SU-DHL-6 (cell line): ENCODE data around the gene TBC1D21.

Source experiments
- H2AFZ ChIP-seq: fragments of 200-600 bp; sonication (generic); 2 replicates; pipeline ENCODE4 v1.6.1; 2014; ENCODE audit warnings: low read depth, mild to moderate bottlenecking, moderate library complexity, mixed read lengths, antibody characterized with exemption, low read length; ENCODE audit not compliant: severe bottlenecking
- H3F3A ChIP-seq: fragments of 200-600 bp; shearing (Covaris generic); 2 replicates; pipeline ENCODE4 v1.6.0; 2016; ENCODE audit warnings: antibody characterized with exemption, mild to moderate bottlenecking; ENCODE audit not compliant: insufficient read depth
- H3K27ac ChIP-seq: fragments of 200-600 bp; sonication (generic); 2 replicates; pipeline ENCODE4 v1.5.1; 2016; ENCODE audit warnings: low read depth, mild to moderate bottlenecking, low read length, moderate library complexity, mixed read lengths
- H3K27me3 ChIP-seq: fragments of 200-600 bp; sonication (generic), shearing (Covaris generic); 2 replicates; pipeline ENCODE4 v1.6.0; 2014; ENCODE audit warnings: mild to moderate bottlenecking, low read length
- H3K36me3 ChIP-seq: fragments of 200-600 bp; sonication (generic); 2 replicates; pipeline ENCODE4 v1.6.1; 2014; ENCODE audit warnings: mild to moderate bottlenecking, low read length, mixed read lengths
- H3K4me2 ChIP-seq: fragments of 300-600, 200-600 bp; shearing (Covaris generic), sonication (generic); 2 replicates; pipeline ENCODE4 v1.6.0; 2014; ENCODE audit warnings: low read length, low read depth, mild to moderate bottlenecking; ENCODE audit not compliant: poor library complexity, severe bottlenecking
- H3K4me3 ChIP-seq: fragments of 200-600 bp; sonication (generic); 2 replicates; pipeline ENCODE4 v1.5.1; 2014; ENCODE audit warnings: antibody characterized with exemption, low read length, mild to moderate bottlenecking, mixed read lengths; ENCODE audit not compliant: insufficient read depth, poor library complexity, severe bottlenecking
- H3K79me2 ChIP-seq: fragments of 200-600 bp; sonication (generic); 2 replicates; pipeline ENCODE4 v1.6.1; 2014; ENCODE audit warnings: mild to moderate bottlenecking, low read length, moderate library complexity; ENCODE audit not compliant: insufficient read depth
- H3K9ac ChIP-seq: fragments of 200-600 bp; sonication (generic); 2 replicates; pipeline ENCODE4 v1.7.0; 2014; ENCODE audit warnings: mild to moderate bottlenecking, low read length
- H3K9me2 ChIP-seq: fragments of 200-600 bp; sonication (generic); replicated peaks from 2 replicates; pipeline ENCODE4 v1.6.1; 2014; ENCODE audit warnings: low read length; ENCODE audit not compliant: insufficient read depth
- H3K9me3 ChIP-seq: fragments of 200-600 bp; sonication (generic); 2 replicates; pipeline ENCODE4 v1.6.1; 2014; ENCODE audit warnings: low read length, mixed read lengths; ENCODE audit not compliant: insufficient read depth
- H4K20me1 ChIP-seq: fragments of 200-600 bp; sonication (generic); 2 replicates; pipeline ENCODE4 v1.6.1; 2014; ENCODE audit warnings: low read depth, mild to moderate bottlenecking, antibody characterized with exemption, low read length, moderate library complexity, mixed read lengths
- CTCF ChIP-seq: fragments of 200-600 bp; sonication (generic); IDR thresholded peaks from one replicate; pipeline ENCODE4 v1.5.1; 2017; ENCODE audit warnings: antibody characterized with exemption, mild to moderate bottlenecking, low read length, moderate library complexity; ENCODE audit not compliant: insufficient read depth, poor library complexity, severe bottlenecking
- EZH2phosphoT487 ChIP-seq: fragments of 200-600 bp; sonication (generic), shearing (Covaris generic); conservative IDR thresholded peaks from 2 replicates; pipeline ENCODE4 v1.6.1; 2018; ENCODE audit warnings: mild to moderate bottlenecking, antibody characterized with exemption, low read length, moderate library complexity, mixed read lengths

Gene TBC1D21

DNA sequence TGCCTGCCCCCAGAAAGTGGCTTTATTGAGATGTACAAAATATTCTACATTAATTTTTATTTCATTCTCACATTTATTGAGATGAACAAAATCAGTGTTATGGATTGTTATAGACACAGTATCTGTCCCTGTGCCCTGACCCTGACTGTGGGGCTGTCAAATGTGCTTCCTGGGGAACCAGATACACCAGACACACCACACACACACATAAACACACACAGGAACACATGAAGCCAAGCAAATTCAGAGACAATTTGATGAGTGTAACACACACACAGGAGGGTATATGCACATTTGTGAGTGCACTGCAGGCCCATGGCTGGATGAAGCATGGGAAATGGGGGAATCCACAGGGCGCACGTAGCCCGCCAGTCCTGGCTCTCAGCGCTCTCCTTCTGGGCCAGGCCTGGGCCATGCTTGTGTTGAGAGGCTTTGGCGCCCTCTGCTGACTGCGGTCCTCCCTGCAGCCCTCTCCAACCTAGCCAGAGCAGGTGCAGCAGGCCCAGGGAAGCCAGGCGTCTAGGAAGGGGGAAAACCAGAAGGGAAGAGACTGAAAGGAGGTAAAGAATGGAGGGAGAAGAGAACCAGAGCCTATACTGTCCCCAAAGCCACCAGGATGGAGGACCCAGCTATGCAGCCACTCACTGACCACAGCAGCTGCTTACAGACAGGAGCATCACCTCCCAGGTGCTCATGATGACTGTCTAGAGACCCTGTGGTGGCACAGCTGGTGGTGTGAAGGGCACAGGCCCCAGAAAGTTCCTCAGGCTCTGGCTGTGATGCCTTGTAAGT lies 34.9 kb downstream of the TBC1D21 start:
- Histone ChIP-seq H3K4me3 (no peak overlapping the region), H3K36me3 (no peaks in the 10 kb centered on the region), H3K9ac (no peak overlapping the region), H4K20me1 (no peaks in the 10 kb centered on the region), H3K4me2 (no peak overlapping the region), H2AFZ (no peak overlapping the region), H3K9me3 (no peaks in the 10 kb centered on the region), H3K27ac (no peak overlapping the region), H3K79me2 (no peaks in the 10 kb centered on the region), H3K9me2 (no peaks in the 10 kb centered on the region), H3F3A (no peaks in the 10 kb centered on the region), H3K27me3 (no peaks in the 10 kb centered on the region)
- no peak for TF ChIP-seq EZH2phosphoT487
- TF ChIP-seq CTCF: peak; percentile 78

DNA sequence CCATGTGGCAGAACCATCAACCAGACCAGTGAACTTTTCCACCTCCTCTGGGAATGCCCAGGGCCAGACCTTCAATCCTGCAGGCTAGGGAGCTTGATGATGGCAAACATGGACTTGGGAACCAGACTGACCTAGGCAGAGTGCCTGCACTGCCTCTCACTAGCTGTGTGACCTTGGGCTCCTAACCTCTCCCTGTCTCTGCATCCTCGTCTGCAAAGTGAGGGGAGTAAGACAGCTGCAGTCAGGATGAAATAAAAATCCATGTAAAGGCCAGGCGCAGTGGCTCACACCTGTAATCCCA lies 35.4 kb downstream of the TBC1D21 start:
- H3K27me3 ChIP-seq: no peaks in the 10 kb centered on the region
- no peaks in the 10 kb centered on the region for H3F3A ChIP-seq
- H3K4me3 ChIP-seq: no peak overlapping the region
- no peak overlapping the region for H3K9ac ChIP-seq
- TF ChIP-seq CTCF (no peak), EZH2phosphoT487 (no peak)
- no peaks in the 10 kb centered on the region for H3K9me2 ChIP-seq
- no peaks in the 10 kb centered on the region for H3K9me3 ChIP-seq
- H2AFZ ChIP-seq: no peak overlapping the region
- H3K27ac ChIP-seq: no peak overlapping the region
- no peaks in the 10 kb centered on the region for H3K79me2 ChIP-seq
- no peaks in the 10 kb centered on the region for H3K36me3 ChIP-seq
- H3K4me2 ChIP-seq: no peak overlapping the region
- H4K20me1 ChIP-seq: no peaks in the 10 kb centered on the region

- H3K27me3 ChIP-seq: no peaks in the 10 kb centered on the region
- TF ChIP-seq CTCF: no peak
- no peak for TF ChIP-seq EZH2phosphoT487
- H3K9me2 ChIP-seq: no peaks in the 10 kb centered on the region
- no peak overlapping the region for H2AFZ ChIP-seq
- no peak overlapping the region for H3K4me3 ChIP-seq
- H3K9me3 ChIP-seq: no peaks in the 10 kb centered on the region
- H3K79me2 ChIP-seq: no peaks in the 10 kb centered on the region
- no peak overlapping the region for H3K9ac ChIP-seq
- H3F3A ChIP-seq: no peaks in the 10 kb centered on the region
- H4K20me1 ChIP-seq: no peaks in the 10 kb centered on the region
- no peak overlapping the region for H3K27ac ChIP-seq
- H3K36me3 ChIP-seq: no peaks in the 10 kb centered on the region
- no peak overlapping the region for H3K4me2 ChIP-seq
Observed at GRCh38 chr15:73909651-73910050, 36.3 kb downstream of the TBC1D21 start.
